ENCODE measurements around the gene RLN1.

- TF ChIP-seq NFYB (IDR thresholded peaks at IDR 0.05; ENCODE audit: insufficient read depth, low read depth, low read length): no peak
- no peak for TF ChIP-seq SIN3A (IDR thresholded peaks at IDR 0.05; ENCODE audit: low read depth, low read length)
- TF ChIP-seq REST (IDR thresholded peaks at IDR 0.05; ENCODE audit: low read depth, low read length): no peak
- TF ChIP-seq RCOR1 (conservative IDR thresholded peaks at IDR 0.05; ENCODE audit: low read depth, low read length): no peak
- TF ChIP-seq POLR2A (IDR thresholded peaks at IDR 0.05; ENCODE audit: low read depth, low read length): no peak
- TF ChIP-seq GABPA (IDR thresholded peaks at IDR 0.05; ENCODE audit: low read depth): no peak
- no peak for TF ChIP-seq CHD1 (IDR thresholded peaks at IDR 0.05; ENCODE audit: low read depth, low read length)
- no peak for TF ChIP-seq EZH2 (IDR thresholded peaks at IDR 0.05; ENCODE audit: borderline replicate concordance, control insufficient read depth, low read depth, low read length)
- no peak for TF ChIP-seq ZNF384 (IDR thresholded peaks at IDR 0.05; ENCODE audit: borderline replicate concordance, low read depth, low read length)
- TF ChIP-seq CTCF (IDR thresholded peaks at IDR 0.05 in 2 of 3, conservative IDR thresholded peaks at IDR 0.05 in 1 of 3; ENCODE audit: control insufficient read depth in 2 of 3, extremely low read depth in 1 of 3, insufficient read depth in 1 of 3, low read depth in 3 of 3, low read length in 3 of 3): no peak
- TF ChIP-seq USF2 (IDR thresholded peaks at IDR 0.05; ENCODE audit: borderline replicate concordance, low read depth, low read length): no peak
- no peak for TF ChIP-seq TAF1 (IDR thresholded peaks at IDR 0.05; ENCODE audit: borderline replicate concordance, low read depth, low read length)
- TF ChIP-seq HCFC1 (IDR thresholded peaks at IDR 0.05; ENCODE audit: low read length): no peak
Observed at GRCh38 chr9:5305741-5306140, 33.9 kb downstream of the RLN1 start.
